SK-N-MC (cell line): ENCODE results near the gene ESF1.

ENCODE experiments used
- DNase-seq: peaks from one replicate; pipeline ENCODE4 v3.0.0-alpha.2; 2011; ENCODE audit warnings: low read depth, low spot score
- H3K27ac ChIP-seq: fragments of 200-600 bp; sonication (generic); 2 replicates; pipeline ENCODE4 v1.5.1; 2016; ENCODE audit warnings: mixed run types
- H3K36me3 ChIP-seq: fragments of 200-600 bp; sonication (generic); 2 replicates; pipeline ENCODE4 v1.6.1; 2017; ENCODE audit warnings: antibody characterized with exemption, low read length, mixed read lengths; ENCODE audit not compliant: insufficient read depth
- H3K4me3 ChIP-seq: fragments of 200-600 bp; sonication (generic); 2 replicates; pipeline ENCODE4 v1.5.1; 2016
- H3K9ac ChIP-seq: fragments of 200-600 bp; sonication (generic); 2 replicates; pipeline ENCODE4 v1.8.0; 2017; ENCODE audit warnings: mixed run types, mixed read lengths; ENCODE audit not compliant: insufficient read length
- H3K9me3 ChIP-seq: fragments of 200-600 bp; sonication (generic); 2 replicates; pipeline ENCODE4 v1.6.1; 2017; ENCODE audit warnings: low read depth, mild to moderate bottlenecking, antibody characterized with exemption, low read length, moderate library complexity, mixed read lengths
- EZH2 ChIP-seq: fragments of 200-600 bp; sonication (generic); IDR thresholded peaks from one replicate; pipeline ENCODE4 v1.6.1; 2017; ENCODE audit warnings: antibody characterized with exemption
- FOXP2 ChIP-seq: optimal IDR thresholded peaks from 2 replicates; pipeline ENCODE3; 2011; ENCODE audit warnings: mild to moderate bottlenecking, moderate library complexity; ENCODE audit not compliant: insufficient read depth; ENCODE audit errors: extremely low read length, control extremely low read depth
- POLR2AphosphoS5 ChIP-seq: IDR thresholded peaks from 2 replicates; pipeline ENCODE4 v1.6.1; 2012; ENCODE audit warnings: mild to moderate bottlenecking, low read depth, low read length, borderline replicate concordance

ESF1 gene

DNA sequence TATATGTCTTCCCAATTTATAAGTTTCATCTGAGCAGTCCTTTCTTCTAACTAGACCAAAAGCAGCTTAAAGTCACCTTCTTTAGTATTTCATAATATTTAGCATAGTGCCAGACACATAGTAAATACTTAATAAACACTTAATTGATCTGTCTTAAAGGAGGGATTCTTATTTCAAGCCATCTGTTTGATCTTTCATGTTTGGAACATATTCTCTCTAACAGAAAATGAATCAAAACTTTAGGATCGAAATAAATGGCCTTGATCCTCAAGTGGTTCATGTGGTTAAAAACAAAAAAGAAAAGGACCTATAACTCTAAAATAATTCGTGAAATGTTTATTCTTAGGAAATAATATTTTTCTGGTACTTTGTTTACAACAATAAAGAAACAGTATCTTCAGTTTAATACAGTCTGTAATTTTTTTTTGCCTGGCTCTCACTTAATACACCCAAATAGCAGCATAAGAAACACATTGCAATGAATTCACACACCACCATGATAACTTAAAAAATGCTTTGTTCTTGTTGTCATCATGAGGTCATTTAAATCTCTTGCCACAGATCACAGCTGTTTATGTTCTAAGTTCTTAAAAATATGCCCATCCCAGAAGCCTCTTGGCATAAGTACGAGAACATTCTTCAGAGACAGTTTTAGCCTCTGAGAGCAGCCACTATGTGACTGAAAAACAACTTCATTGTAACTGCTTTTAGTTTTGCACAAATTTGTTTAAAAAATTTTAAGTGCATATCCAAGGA, 48.1 kb downstream of the ESF1 start:
- Histone ChIP-seq H3K9ac (no peak overlapping the region), H3K27ac (no peak overlapping the region), H3K9me3 (peaks cover 12% of the 10 kb centered on the region; the same call in 1 of the 2 replicates), H3K36me3 (peaks cover 78% of the 10 kb centered on the region), H3K4me3 (no peak overlapping the region)
- TF ChIP-seq EZH2 = no peak
- TF ChIP-seq POLR2AphosphoS5 = no peak
- TF ChIP-seq FOXP2 = no peak
- no peak for DNase-seq

DNA sequence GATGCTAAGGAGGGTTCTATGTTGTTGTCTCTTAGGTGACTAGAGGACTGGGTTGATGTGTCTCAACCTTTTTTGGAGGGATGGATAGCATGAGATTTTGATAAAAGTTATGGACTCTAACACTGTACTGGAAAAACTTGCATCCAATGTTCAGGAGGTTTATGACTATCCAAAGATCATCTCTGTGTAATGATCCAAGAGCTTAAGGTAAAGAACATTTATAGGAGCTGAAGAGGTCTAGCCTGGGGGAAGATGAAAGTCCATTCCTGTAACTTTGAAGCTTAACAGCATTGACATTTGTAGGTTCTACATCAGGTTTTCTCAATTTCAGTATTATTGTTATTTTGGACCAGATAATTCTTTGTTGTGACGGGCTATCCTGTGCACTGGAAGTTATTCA, 48.9 kb downstream of the ESF1 start:
- TF ChIP-seq EZH2 (no peak), FOXP2 (no peak), POLR2AphosphoS5 (no peak)
- peaks cover 6% of the 10 kb centered on the region; the same call in 1 of the 2 replicates for H3K9me3 ChIP-seq
- no peak overlapping the region for H3K4me3 ChIP-seq
- no peak for DNase-seq
- H3K36me3 ChIP-seq = peaks cover 72% of the 10 kb centered on the region
- H3K27ac ChIP-seq = no peak overlapping the region
- H3K9ac ChIP-seq = no peak overlapping the region

DNA sequence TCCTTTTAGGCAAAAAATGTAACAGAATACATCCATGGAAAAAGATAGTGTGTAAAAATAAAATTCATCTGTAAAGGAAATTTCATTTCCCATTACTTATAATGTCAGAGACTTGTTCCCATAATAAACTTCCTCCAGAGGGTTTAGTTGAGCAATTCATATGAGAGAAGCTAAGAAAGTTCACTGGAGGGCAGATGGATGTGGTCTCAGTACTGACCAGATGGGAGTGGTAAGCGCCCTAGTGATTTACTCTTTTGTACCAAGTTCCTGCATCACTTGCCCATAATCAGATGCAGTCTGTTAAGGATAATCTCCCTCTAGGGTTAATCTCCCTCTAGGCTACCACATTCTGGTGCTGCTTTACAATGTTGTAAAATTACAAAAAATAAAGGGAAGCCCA, 61.7 kb downstream of the ESF1 start:
- H3K4me3 ChIP-seq = no peak overlapping the region
- DNase-seq = no peak
- H3K36me3 ChIP-seq = peaks cover 42% of the 10 kb centered on the region
- no peak overlapping the region for H3K27ac ChIP-seq
- H3K9me3 ChIP-seq = no peaks in the 10 kb centered on the region
- H3K9ac ChIP-seq = no peak overlapping the region
- TF ChIP-seq POLR2AphosphoS5 (no peak), EZH2 (no peak), FOXP2 (no peak)

DNA sequence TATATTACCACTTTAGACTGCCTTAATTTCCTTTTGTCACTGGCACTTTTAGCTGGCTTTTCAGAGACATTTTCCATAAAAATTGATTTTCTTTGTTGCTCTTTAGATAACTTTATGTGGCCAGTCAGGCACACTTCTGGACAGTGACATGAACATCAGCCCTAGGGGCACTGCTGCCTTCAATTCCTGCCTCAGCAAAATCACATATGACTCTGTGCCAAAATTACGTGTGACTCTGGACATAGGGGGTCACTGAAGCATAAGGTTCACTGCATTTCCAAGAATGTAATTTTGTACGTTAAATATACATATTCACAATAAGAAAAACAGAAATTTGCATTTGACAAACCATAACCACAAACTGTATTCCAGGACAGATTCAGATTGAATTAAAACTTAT, 66.5 kb downstream of the ESF1 start:
- Histone ChIP-seq H3K9me3 (no peaks in the 10 kb centered on the region), H3K36me3 (peaks cover 55% of the 10 kb centered on the region), H3K27ac (no peak overlapping the region), H3K9ac (no peak overlapping the region), H3K4me3 (no peak overlapping the region)
- no peak for DNase-seq
- TF ChIP-seq EZH2 = no peak
- no peak for TF ChIP-seq POLR2AphosphoS5
- TF ChIP-seq FOXP2 = no peak

DNA sequence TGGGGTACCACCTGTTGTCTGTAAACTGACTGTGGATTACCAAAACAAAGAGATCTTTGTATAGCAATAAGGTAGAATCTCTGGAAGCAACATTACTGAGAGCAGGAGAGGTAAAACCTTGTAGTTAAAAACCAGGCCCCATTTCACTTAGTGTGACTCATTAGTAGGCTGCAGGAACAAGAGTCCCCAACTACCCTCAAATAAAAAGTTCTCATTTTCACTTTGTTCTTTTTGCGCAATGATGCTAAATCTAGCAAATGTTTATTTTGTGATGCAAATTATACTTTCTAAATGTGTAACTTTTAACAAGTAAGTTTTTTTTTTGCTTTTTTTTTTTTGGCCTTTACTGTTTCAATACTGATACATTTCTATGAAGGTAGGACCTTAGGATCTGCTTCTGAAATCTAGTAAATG, 67.1 kb downstream of the ESF1 start:
- Histone ChIP-seq H3K36me3 (peaks cover 57% of the 10 kb centered on the region), H3K27ac (no peak overlapping the region), H3K9me3 (no peaks in the 10 kb centered on the region), H3K4me3 (no peak overlapping the region), H3K9ac (no peak overlapping the region)
- no peak for DNase-seq
- TF ChIP-seq FOXP2 (no peak), EZH2 (no peak), POLR2AphosphoS5 (no peak)

DNA sequence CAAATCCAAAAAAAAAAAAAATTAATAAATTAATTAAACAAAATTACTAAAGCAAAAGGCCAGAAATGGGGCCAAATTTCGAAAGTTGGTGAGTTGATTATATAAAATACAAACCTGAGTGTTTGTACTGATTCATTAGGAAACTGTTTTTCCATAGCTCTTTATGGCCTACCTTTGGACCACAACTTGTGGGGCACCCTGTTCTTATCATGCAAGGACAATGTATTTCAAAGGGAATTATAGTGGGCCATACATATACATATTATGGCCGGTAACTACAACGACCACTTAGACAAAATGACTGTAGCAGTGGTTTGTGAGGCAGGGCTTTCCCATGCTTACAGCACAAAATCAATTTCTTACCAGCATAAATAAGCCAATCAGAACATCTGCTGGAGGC, 69.5 kb downstream of the ESF1 start:
- Histone ChIP-seq H3K36me3 (peaks cover 63% of the 10 kb centered on the region), H3K27ac (no peak overlapping the region), H3K9me3 (no peaks in the 10 kb centered on the region), H3K4me3 (no peak overlapping the region), H3K9ac (no peak overlapping the region)
- TF ChIP-seq FOXP2 (no peak), POLR2AphosphoS5 (no peak), EZH2 (no peak)
- DNase-seq = no peak

DNA sequence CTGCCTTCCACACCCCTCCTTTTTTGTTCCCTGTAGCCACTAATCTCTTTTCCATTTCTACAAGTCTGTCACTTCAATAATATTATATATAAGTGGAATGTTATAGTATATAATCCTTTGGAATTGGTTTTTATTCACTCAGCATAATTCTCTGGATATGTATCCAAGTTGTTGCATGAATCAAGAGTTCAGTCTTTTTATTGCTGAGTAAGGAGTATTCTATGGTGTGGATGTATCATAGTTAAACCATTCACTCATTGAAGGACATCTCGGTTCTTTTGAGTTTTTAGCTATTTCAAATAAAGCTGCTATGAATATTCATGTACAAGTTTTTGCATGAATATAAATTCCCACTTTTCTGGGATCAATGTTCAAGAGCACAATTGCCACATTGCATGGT, 76.5 kb downstream of the ESF1 start:
- no peak for DNase-seq
- Histone ChIP-seq H3K9me3 (no peaks in the 10 kb centered on the region), H3K36me3 (peaks cover 10% of the 10 kb centered on the region; the same call in 1 of the 2 replicates), H3K9ac (no peak overlapping the region), H3K27ac (no peak overlapping the region), H3K4me3 (no peak overlapping the region)
- no peak for TF ChIP-seq POLR2AphosphoS5
- TF ChIP-seq EZH2 = no peak
- TF ChIP-seq FOXP2 = no peak

DNA sequence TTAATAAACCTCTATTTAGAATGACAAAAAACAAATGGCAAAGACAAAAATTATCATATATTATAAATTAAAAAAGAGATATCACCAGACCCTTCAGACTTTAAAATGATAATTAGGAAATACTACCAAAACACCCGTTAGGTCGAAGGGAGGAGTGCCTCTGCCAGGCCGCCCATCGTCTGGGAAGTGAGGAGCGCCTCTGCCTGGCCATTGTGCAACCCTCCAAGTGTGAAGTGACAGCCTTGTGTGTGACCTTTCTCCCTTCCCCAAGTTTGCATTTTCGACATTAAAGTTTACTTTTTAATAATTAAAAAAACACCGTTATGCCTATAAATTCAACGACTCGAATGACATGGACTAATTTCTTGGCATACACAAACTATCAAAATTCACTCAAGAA, 81.5 kb downstream of the ESF1 start:
- Histone ChIP-seq H3K9ac (no peak overlapping the region), H3K36me3 (no peaks in the 10 kb centered on the region), H3K9me3 (no peaks in the 10 kb centered on the region), H3K4me3 (no peak overlapping the region), H3K27ac (no peak overlapping the region)
- DNase-seq = no peak
- no peak for TF ChIP-seq FOXP2
- TF ChIP-seq POLR2AphosphoS5 = no peak
- TF ChIP-seq EZH2 = no peak

DNA sequence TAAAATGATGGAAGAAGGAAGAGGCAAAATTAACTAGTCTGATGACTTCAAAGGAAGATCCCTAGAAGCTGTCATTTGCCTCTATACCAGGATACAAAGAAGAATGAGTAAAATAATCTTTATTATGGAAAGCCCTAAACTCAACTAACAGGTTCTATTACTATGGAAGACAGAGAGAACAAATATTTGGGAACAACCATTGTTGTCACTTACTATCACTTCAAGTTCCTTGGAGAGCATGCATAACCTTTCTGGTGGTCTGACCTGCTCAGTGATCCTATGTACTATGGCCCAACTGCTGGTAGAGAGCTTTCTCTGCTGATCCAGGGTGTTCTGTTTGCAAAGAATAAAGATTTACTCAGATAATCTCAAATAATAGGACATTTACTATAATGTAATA, 83.2 kb downstream of the ESF1 start:
- Histone ChIP-seq H3K27ac (no peak overlapping the region), H3K9me3 (no peaks in the 10 kb centered on the region), H3K36me3 (no peaks in the 10 kb centered on the region), H3K4me3 (no peak overlapping the region), H3K9ac (no peak overlapping the region)
- no peak for DNase-seq
- TF ChIP-seq FOXP2 = no peak
- TF ChIP-seq EZH2 = no peak
- TF ChIP-seq POLR2AphosphoS5 = no peak
